ENCODE data around the gene FOXC1.

FOXC1 gene

DNA sequence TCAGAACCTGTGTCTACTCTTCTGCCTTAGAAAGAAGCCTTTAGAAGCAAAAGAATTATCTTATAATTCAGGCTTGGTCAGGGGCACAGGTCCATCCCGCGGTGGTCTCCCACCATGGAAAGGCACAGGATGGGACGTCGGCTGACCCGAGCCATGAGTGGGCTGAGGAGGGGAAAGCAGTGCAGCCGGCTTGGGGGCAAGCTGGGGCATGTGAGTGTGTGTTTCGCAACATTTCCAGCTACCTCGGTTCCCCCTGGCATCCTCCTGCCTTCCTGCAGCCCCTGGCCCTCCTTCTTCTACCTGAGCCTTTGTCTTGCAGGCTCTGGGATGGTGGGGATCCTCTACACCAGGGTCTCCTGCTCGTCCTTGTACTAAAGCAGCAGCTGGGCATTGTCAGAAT, 29.1 kb upstream of the FOXC1 start:
- H3K4me3 ChIP-seq (ENCODE audit: low read depth, low read length), result no peak overlapping the region
- no peak for TF ChIP-seq MAX (IDR thresholded peaks at IDR 0.05; ENCODE audit: low read depth, low read length)
- TF ChIP-seq POLR2A (IDR thresholded peaks at IDR 0.05; ENCODE audit: extremely low read depth, insufficient read length), result no peak
- TF ChIP-seq MYC (IDR thresholded peaks at IDR 0.05; ENCODE audit: low read depth, low read length), result no peak
- TF ChIP-seq, protein P1, sequence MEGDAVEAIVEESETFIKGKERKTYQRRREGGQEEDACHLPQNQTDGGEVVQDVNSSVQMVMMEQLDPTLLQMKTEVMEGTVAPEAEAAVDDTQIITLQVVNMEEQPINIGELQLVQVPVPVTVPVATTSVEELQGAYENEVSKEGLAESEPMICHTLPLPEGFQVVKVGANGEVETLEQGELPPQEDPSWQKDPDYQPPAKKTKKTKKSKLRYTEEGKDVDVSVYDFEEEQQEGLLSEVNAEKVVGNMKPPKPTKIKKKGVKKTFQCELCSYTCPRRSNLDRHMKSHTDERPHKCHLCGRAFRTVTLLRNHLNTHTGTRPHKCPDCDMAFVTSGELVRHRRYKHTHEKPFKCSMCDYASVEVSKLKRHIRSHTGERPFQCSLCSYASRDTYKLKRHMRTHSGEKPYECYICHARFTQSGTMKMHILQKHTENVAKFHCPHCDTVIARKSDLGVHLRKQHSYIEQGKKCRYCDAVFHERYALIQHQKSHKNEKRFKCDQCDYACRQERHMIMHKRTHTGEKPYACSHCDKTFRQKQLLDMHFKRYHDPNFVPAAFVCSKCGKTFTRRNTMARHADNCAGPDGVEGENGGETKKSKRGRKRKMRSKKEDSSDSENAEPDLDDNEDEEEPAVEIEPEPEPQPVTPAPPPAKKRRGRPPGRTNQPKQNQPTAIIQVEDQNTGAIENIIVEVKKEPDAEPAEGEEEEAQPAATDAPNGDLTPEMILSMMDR (IDR thresholded peaks at IDR 0.05; ENCODE audit: low read depth, low read length), result no peak
- no peak for DNase-seq (ENCODE audit: low read depth)

DNA sequence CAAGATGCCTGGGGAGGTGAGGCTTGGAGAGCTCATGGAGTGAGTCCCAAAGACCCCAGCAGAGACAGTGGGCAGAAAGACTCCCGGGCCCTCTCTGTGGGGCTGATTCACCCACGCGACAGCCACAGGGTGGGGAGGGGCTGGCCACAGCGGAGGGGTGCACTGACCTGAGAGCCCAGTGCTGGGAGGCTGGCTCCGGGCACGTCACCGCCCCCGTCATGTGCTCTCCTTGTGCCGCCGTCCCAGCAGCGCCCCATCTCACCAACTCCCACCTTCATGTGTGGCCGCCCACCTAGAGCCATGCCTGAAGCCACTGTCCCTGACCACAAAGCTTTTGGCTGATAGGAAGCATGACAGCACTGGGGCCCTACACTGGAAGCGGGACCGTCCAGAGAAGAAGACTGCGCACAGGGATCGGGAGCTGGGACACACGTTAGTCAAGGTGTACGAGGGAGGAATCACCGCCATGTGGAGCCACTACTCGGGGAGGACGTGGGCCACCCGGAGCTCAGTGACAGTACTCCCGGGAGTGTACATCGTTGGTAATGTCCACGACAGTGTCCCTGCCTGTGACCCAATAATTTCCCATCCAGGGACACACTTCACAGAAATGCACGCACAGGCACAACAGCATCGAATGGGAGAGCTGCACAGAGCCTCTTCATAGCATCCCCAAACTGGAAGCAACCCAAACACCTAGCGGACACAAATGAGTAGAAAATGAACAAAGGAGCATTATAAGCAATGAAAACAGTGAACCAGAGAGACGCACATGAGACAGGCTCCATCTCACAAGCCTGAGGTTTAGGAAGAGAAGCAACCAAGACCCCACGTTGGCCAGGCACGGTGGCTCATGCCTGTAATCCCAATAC, 28.4 kb upstream of the FOXC1 start:
- DNase-seq (ENCODE audit: low read depth), result no peak
- no peak overlapping the region for H3K4me3 ChIP-seq (ENCODE audit: low read depth, low read length)
- TF ChIP-seq, protein P1 (IDR thresholded peaks at IDR 0.05; ENCODE audit: low read depth, low read length), result no peak

DNA sequence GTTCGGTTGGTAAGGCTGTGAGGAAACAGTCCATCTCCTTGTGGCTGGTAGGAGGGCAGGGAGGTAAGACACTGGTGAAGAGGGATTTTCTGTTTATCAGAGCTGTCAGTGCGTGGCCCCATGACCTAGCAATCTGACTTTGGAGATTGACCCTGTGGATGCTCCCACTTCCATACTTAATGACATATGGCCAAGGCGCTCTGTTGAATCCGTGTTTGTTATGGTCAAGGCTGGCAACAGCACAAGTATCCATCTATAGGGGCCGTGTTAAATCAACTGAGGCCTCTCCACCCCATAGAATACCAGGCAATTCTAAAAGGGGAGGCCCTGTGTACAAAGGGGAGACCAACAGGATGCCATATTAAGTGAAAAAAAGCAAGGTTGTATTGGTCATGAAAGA, 25.6 kb upstream of the FOXC1 start:
- DNase-seq (ENCODE audit: low read depth), result no peak
- TF ChIP-seq POLR2A (IDR thresholded peaks at IDR 0.05; ENCODE audit: extremely low read depth, insufficient read length) (no peak), MAX (IDR thresholded peaks at IDR 0.05; ENCODE audit: low read depth, low read length) (no peak), MYC (IDR thresholded peaks at IDR 0.05; ENCODE audit: low read depth, low read length) (no peak)
- TF ChIP-seq, protein P1 (IDR thresholded peaks at IDR 0.05; ENCODE audit: low read depth, low read length), result no peak
- H3K4me3 ChIP-seq (ENCODE audit: low read depth, low read length), result no peak overlapping the region

DNA sequence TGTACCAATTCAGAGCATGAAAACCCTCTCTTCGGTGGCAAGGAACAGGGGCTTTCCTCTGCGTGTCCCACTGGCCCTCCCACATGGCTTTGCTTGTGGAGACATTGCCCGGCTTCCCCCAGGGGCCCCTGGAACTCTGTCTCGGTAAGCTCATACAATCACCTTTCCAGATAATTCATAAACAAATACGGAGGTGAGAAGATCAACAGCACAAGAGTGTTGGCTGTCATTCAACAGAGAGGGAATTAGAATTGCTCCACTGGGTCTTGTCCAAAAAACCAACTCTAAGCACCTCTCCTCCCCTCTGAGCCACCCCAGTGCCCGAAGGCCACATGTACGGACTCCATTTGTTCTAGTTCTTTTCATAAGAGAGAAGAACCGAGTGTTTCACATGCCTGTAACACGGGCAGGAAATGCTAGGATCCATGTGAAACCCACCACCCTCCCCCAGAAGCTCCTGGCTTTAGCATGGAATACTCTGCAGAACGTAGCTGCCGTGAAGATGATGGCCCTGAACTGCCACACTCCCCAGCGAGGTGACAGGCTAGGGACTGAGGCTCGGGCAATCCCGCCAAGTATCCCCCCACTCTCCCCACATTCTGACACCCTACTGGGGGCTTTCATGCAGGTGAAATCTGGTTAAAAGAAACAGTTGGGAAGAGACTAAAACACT, 24.6 kb upstream of the FOXC1 start:
- no peak for DNase-seq (ENCODE audit: low read depth)
- H3K4me3 ChIP-seq (ENCODE audit: low read depth, low read length), result no peak overlapping the region
- TF ChIP-seq MAX (IDR thresholded peaks at IDR 0.05; ENCODE audit: low read depth, low read length) (no peak), MYC (IDR thresholded peaks at IDR 0.05; ENCODE audit: low read depth, low read length) (no peak), POLR2A (IDR thresholded peaks at IDR 0.05; ENCODE audit: extremely low read depth, insufficient read length) (no peak)
- TF ChIP-seq, protein P1 (IDR thresholded peaks at IDR 0.05; ENCODE audit: low read depth, low read length), result no peak

GRCh38 chr6:1585669-1586049, 24.1 kb upstream of the FOXC1 start:
- DNase-seq (ENCODE audit: low read depth), result no peak
- TF ChIP-seq POLR2A (IDR thresholded peaks at IDR 0.05; ENCODE audit: extremely low read depth, insufficient read length) (no peak), MAX (IDR thresholded peaks at IDR 0.05; ENCODE audit: low read depth, low read length) (no peak), MYC (IDR thresholded peaks at IDR 0.05; ENCODE audit: low read depth, low read length) (no peak)
- TF ChIP-seq, protein P1 (IDR thresholded peaks at IDR 0.05; ENCODE audit: low read depth, low read length), result no peak
- no peak overlapping the region for H3K4me3 ChIP-seq (ENCODE audit: low read depth, low read length)

Measured in NB4 (cell line).